Stromal cell of bone marrow (primary cell): ENCODE results near the gene TBL1X.

Experiments used
- DNase-seq: peaks from one replicate; pipeline ENCODE4 v3.0.0-alpha.2; 2012; ENCODE audit warnings: low read depth

Gene TBL1X

DNA sequence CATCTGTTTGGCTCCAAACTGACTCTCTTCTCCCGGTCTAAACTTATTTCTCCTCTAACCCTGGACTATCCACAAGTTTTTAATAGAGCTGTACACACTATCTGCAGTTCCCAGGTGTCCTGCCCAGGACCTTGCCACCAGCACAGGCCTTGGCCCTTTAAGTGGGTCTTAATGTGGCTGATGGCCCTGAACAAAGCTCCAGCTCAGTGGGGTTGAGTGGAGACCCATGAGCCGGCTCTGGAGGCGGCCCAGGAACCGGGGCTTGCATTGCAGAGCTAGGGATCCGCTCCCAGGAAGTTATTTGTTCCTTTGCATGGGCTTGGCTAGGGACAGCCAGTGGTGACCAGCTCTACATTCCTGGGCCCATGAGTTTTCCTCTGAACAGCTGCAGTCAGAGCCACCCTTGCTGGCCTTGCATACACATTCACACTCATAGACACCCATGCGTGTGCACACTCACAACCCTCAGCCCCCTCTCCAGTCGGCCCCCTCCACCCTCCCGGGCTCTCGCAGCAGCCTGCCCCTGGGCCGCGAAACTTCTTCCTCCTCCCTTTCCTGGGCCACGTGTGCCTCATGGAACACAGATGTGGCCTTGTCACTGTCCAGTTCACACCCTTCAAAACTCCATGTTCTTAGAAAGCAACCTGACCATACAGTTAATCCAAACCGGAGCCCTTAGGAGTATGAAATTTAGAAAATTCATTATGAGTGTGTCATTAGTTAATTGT, 242.6 kb downstream of the TBL1X start:
- DNase-seq = no peak

DNA sequence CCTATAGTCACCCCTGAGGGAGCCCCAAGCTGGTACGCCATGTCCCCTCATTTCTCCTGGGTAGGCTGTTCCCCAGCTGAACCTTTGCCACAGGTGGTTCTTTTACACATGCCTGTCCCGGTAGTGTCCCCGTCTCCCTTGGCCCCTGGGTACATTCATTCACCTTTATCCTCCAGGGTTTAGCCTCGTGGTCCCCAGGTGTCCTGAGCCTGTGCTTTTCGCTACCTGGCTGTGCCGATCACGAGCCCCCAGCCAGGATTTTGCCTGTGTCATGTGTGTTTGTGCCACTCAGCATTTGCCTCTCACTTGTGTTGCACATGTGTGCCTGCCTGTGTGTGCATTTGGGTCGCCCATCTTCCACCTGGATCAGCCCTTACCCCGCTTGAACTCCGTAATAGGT, 243.2 kb downstream of the TBL1X start:
- no peak for DNase-seq

- peak; percentile 27 for DNase-seq
Measured at GRCh38 chrX:9708923-9709553, 244.2 kb downstream of the TBL1X start.

GRCh38 chrX:9710332-9710731, 245.5 kb downstream of the TBL1X start:
- no peak for DNase-seq

- no peak for DNase-seq
Measured at GRCh38 chrX:9717376-9717775, 252.5 kb downstream of the TBL1X start.

DNA sequence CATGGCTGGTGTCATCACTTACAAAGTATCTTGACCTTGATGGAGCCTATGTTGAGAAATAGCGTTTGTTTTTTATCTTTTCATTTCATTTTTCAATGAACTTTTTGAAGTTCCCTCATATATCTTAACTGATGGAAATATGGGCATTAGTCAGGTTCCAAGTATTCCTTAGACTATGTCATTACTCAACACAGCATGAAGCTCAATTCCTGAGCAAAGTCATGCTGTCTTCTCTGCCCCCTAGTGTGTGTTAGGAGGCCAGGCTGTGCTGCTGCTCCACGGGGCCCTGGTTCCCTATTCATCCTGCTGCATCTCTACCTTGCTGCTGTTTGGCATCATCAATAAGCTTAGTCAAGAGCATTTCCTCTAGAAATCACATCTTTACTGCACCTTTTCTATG, 259.9 kb downstream of the TBL1X start:
- DNase-seq = no peak

DNA sequence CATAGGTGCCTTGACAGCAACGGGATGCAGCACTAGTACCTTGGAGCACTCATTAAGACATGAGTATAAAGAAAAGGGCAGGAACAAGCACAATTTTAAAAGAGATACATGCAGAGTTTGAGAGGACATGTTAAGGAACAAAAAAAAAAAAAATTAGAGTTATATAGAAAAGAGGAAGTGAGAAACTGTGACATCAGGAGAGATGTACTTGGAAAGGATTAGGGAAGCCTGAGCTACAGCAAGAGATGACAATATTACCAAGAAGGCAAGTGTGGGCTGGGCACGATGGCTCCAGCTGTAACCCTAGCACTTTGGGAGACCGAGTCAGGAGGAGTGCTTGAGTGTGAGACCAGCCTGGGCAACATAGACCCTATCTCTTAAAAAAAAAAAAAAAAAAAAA, 263.4 kb downstream of the TBL1X start:
- DNase-seq = no peak

DNA sequence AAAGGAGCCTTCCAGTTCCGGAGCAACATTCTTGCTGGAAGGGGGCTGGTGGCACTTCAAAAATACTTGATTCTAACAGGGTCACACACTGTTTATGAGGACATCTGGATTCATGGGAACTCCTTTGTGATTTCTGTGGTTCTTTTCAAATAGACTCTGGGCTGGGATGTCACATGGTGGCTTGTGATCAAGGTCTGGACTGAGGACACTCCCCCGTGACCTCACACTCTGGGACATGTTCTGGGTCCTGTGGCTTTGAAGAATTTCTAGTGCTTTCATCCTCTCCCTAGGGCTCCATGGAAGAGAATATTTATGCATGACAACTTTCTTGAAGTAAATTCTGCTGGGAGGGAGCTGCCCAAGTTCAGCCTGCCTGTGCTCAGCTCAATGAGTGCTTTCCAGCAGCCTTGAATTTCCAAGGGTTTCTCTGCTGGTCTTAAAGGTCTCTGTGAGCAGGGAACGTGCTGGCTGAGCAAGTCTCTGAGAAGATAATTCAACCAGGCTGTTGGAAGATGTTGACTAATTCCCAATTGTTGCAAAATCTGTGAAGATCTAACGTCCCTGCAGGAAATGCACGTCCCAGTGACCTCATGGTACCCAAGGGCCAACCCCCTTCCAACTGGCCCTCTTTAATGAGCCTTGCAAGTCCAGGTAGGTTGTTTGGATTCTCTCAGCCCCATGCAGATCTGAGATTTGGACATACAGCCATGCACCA, 264.5 kb downstream of the TBL1X start:
- DNase-seq = no peak

DNA sequence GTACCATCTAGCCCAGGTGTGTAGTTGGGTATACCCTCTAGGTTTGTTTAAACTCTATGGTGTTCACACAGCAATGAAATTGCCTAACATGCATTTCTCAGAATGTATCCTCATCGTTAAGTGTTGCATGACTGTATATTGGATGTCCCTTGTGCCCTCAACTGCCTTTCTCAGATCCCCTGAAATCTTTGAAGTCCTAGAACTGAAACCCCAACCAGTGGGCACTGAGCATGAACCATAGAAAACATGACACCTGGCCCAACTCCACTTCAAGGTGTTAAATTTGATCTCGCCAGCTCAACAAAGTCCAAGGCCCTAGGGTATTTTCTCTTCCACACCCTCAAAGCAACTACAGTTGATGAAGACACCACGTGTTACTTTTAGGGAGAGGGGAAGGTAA, 265.2 kb downstream of the TBL1X start:
- no peak for DNase-seq

GRCh38 chrX:9730752-9731151, 265.9 kb downstream of the TBL1X start:
- DNase-seq = no peak

DNA sequence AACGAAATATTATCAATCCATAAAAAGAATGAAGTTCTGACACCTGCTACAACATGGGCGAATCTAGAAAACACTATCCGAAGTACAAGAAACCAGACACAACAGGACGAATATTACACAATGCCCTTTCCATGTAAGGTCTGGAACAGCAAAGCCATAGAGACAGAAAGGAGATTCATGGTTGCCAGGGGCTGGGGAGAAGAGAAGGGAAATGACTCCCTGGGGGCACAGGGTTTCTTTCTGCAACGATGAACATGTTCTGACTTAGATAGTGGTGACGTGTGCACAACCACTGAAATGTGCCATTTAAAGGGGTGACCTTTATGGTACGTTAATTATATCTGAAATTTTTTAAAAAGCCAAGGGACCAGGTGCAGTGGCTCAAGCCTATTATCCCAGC, 272.5 kb downstream of the TBL1X start:
- DNase-seq = no peak

GRCh38 chrX:9738151-9738550, 273.3 kb downstream of the TBL1X start:
- no peak for DNase-seq

- no peak for DNase-seq
Measured at GRCh38 chrX:9739130-9739529, 274.3 kb downstream of the TBL1X start.

- no peak for DNase-seq
Measured at GRCh38 chrX:9745417-9746115, 280.7 kb downstream of the TBL1X start.

DNA sequence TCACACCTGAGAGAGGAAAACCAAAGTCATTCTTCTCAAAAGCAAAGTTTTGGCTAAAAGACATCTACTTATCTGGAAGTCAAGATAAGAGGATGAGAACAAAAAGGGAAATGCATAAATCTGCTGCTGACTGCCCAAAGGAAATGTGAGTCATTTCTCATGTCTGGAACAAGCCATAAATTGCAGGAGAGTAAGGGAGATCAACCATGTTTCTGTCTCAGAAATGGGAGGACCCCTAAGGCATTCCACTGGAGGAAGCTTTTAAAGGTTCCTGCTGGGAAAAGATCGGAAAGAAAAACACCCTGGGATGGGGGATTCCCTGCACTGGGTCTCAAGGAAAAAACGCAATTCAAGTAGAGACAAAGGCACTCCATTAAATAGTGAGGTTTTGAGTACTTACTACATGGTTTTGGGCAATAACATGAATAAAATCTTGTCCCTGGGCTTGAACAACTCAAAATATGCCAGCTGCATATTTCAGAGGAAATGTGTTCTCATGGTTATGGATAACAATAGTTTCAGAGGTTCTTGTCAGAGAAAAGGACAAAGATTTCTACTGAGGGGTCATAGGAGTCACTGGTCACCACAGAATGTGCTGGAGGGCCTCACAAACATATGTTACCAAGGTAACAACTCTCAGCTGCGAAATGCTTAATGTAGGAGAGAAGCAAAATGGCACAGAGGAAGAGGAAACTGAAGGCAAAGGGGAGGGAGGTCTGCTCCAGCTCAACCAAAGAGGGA, 281.5 kb downstream of the TBL1X start:
- no peak for DNase-seq

DNA sequence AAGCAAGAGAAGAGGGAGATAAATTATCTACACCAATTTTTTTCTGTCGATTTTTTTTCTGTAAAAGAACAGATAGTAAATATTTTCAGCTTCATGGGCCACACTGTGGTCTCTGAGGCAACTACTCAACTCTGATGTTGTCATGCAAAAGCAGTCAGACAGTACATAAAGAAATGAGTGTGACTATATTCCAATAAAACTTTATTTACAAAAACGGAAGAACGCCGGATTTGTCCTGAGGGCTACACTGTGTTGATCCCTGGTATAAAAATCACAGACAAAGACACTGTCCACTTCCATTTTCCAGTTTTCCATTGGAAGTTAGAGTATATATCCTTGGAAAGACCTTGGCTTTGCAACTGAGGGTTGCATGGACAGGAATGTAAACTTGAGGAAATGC, 282.8 kb downstream of the TBL1X start:
- no peak for DNase-seq

DNA sequence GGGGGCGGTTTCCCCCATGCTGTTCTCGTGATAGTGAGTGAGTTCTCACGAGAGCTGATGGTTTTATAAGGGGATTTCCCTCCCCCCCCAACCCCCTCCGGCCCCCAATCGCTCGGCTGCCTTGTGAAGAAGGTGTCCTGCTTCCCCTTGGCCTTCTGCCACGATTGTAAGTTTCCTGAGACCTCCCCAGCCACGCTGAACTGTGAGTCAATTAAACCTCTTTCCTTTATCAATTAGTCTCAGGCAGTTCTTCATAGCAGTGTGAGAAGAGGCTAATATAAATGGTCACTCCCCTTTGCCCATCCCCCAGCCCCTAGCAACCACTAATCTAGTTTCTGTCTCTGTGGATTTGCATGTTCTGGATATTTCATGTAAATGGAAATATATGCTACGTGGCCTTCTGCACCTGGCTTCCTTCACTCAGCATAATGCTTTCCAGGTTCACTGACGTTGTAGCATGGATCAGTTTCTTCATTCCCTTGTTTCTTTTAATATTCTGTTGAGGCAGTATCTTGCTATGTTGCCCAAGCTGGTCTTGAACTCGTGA, 284.4 kb downstream of the TBL1X start:
- no peak for DNase-seq

DNA sequence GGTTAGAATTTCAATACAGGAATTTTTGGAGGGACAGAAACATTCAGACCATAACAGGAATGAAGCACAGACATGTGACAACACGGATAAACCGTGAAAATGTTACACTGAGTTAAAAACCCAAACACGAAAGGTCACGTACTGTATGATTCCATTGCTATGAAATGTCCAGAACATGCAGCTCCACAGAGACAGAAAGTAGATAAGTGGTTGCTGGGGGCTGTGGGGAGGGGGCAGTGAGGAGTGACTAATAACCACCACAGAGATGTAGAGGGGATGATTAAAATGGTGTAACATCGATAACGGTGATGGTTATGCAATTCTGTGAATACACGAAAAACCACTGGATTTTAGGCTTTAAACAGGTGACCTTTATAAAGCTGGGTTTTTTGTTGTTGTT, 292.5 kb downstream of the TBL1X start:
- DNase-seq = no peak

- DNase-seq = no peak
Measured at GRCh38 chrX:9758021-9758638, 293.3 kb downstream of the TBL1X start.

DNA sequence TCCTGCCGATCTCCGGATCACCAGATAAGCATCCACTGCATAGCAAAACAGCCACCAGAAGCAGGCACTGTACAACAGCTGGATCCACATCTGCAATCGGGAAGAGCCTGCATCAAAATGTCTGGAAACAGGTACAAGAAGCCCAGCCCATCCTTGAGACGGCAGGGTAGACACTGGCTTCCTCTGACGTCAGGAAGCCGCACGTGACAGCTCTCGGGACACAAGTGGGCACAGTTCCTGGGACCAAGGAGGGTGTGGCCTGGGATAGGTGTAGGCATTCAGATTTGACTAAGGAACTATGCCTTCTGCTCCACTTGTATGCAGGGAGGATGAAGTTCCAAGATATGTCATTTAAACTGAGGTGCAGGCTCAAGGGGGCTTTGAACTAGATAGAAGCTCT, 294.5 kb downstream of the TBL1X start:
- DNase-seq = no peak

DNA sequence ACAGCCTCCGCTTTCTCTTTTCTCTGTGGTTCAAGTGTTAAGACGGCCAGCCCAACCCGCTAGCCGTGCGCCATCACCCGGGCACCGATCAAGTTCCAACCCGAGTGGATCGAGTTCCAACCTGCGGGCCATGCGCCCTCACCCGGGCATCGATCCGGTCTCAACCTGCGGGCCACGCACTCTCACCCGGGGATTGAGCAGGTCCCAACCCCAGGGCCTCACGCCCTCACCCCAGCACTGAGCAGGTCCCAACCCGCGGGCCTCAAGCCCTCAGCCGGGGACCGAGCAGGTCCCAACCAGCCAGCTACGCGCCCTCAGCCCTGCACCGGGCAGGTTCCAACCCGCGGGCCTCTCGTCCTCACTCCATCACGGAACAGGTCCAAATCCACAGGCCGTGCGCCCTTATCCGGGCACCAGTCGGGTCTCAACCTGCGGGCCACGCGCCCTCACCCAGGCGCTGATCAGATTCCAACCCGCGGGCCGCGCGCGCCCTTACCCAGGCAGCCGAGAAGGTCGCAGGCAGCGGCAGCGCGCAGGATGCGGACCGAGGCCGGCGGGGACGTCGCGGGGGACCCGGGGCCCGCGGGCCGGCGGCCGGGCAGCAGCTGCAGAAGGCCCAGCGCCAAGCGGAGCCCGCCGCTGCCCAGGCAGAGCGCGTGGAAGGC, 300.3 kb downstream of the TBL1X start:
- no peak for DNase-seq
